Calu3 (cell line): Measurements from ENCODE around the gene DEFB123. TPM values are rescaled to one million over a fixed set of nuclear protein-coding genes. Genes with fewer than 3 reads are reported as not detected.

Experiments used
- BruUV-seq: library from RNA; stranded (reverse); fragments of 400-500 nt; replicated peaks from 2 replicates; lab custom pipeline; 2021; lab: Mats Ljungman, UMichigan
- CTCF ChIA-PET: fragments of 300-600 bp; sonication (Branson Sonifier 250); formaldehyde crosslinking; loops from one replicate; lab custom pipeline; 2022; ENCODE audit warnings: antibody characterized with exemption; lab: Charles Lee
- DNase-seq: peaks from one replicate; pipeline ENCODE4 v3.0.0; 2022
- H3K27ac Mint-ChIP-seq: one replicate; pipeline ENCODE4 v1.8.0; 2022; ENCODE audit warnings: mixed read lengths; ENCODE audit not compliant: unreplicated experiment
- H3K27me3 Mint-ChIP-seq: one replicate; pipeline ENCODE4 v1.8.0; 2022; ENCODE audit warnings: mixed read lengths; ENCODE audit not compliant: unreplicated experiment
- H3K36me3 Mint-ChIP-seq: one replicate; pipeline ENCODE4 v1.8.0; 2022; ENCODE audit warnings: mild to moderate bottlenecking, moderate library complexity, mixed read lengths; ENCODE audit not compliant: insufficient read depth, unreplicated experiment
- H3K4me1 Mint-ChIP-seq: one replicate; pipeline ENCODE4 v1.8.0; 2022; ENCODE audit warnings: mild to moderate bottlenecking, low read depth, mixed read lengths; ENCODE audit not compliant: unreplicated experiment
- H3K4me3 Mint-ChIP-seq: one replicate; pipeline ENCODE4 v1.8.0; 2022; ENCODE audit warnings: mild to moderate bottlenecking, low read depth, moderate library complexity, mixed read lengths; ENCODE audit not compliant: unreplicated experiment
- H3K9me3 Mint-ChIP-seq: one replicate; pipeline ENCODE4 v1.8.0; 2022; ENCODE audit warnings: low read depth, mixed read lengths; ENCODE audit not compliant: unreplicated experiment
- intact Hi-C: fragments of 100-400 bp; cut with micrococcal nuclease; formaldehyde crosslinking; loops from one replicate; pipeline ENCODE4 v1.10.0; 2022; ENCODE audit not compliant: unreplicated experiment
- total RNA-seq: library from RNA; stranded (reverse); gene quantifications from 2 replicates; pipeline ENCODE4 v1.2.3, GENCODE V29; 2022
- TF ChIP-seq, protein P1 (sequence below): fragments of 200-600 bp; IDR thresholded peaks from one replicate; pipeline ENCODE4 v1.8.0; 2022; ENCODE audit warnings: antibody characterized with exemption; ENCODE audit not compliant: unreplicated experiment

Gene DEFB123
- total RNA-seq, 1 experiment from 2014 or later, result not detected

DNA sequence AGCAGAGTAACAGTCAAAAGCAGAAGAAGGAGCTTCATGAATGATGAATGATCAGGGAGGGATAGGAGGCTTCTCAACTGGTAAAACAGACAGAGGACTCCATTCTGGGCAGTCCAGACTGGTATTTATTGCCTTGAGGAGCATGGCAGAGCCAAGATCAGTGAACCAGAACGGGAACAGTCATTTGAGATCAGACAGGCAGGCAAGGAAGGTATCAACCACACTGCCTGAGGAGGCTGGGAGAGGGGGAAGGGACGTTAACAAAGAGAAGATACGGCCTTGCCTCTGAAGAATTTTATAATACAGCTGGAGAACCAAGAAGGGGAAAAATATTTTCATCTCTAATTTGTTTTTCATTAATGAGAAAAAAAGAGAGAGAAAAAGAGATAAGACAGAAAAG, 34.3 kb upstream of the DEFB123 start, which contains the start of gene DEFB121:
Gene DEFB121 (minus strand): TSS at position 101 of the 400 bp plus-strand sequence. CDS start 63 bp downstream, at position 38.
- TF ChIP-seq, protein P1, sequence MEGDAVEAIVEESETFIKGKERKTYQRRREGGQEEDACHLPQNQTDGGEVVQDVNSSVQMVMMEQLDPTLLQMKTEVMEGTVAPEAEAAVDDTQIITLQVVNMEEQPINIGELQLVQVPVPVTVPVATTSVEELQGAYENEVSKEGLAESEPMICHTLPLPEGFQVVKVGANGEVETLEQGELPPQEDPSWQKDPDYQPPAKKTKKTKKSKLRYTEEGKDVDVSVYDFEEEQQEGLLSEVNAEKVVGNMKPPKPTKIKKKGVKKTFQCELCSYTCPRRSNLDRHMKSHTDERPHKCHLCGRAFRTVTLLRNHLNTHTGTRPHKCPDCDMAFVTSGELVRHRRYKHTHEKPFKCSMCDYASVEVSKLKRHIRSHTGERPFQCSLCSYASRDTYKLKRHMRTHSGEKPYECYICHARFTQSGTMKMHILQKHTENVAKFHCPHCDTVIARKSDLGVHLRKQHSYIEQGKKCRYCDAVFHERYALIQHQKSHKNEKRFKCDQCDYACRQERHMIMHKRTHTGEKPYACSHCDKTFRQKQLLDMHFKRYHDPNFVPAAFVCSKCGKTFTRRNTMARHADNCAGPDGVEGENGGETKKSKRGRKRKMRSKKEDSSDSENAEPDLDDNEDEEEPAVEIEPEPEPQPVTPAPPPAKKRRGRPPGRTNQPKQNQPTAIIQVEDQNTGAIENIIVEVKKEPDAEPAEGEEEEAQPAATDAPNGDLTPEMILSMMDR, result no peak
- H3K9me3 Mint-ChIP-seq, result no peaks in the 10 kb centered on the region
- intact Hi-C loops, result no loop called here
- DNase-seq, result no peak
- H3K36me3 Mint-ChIP-seq, result no peaks in the 10 kb centered on the region
- no peaks in the 10 kb centered on the region for H3K4me1 Mint-ChIP-seq
- H3K27me3 Mint-ChIP-seq, result peaks cover 15% of the 10 kb centered on the region
- no TSS peak for BruUV-seq
- H3K4me3 Mint-ChIP-seq, result no peak within 1 kb of the TSS
- H3K27ac Mint-ChIP-seq, result no peak within 1 kb of the TSS
- CTCF ChIA-PET, result interaction anchor here (0.6 kb wide), 1 partner anchor 41 kb away, joined by 3 read pairs; no protein-coding TSS in a partner anchor

DNA sequence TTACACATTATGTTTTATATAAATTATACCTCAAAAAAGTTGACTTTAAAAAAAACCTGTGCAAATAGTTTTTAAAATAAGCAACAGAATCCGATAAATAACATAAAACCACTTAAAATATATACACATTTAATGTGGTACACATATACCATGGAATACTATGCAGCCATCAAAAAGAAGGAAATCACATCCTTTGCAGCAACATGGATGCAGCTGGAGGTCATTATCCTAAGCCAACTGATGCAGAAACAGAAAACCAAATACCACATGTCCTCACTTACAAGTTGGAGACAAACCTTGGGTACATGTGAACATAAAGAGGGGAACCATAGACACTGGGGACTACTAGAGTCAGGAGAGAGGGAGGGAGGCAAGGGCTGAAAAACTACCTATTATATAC, 30.4 kb upstream of the DEFB123 start:
- H3K27me3 Mint-ChIP-seq, result peaks cover 54% of the 10 kb centered on the region
- intact Hi-C loops, result loop anchor here (5.0 kb wide), 1 partner anchor 37 kb away; no protein-coding TSS in a partner anchor

DNA sequence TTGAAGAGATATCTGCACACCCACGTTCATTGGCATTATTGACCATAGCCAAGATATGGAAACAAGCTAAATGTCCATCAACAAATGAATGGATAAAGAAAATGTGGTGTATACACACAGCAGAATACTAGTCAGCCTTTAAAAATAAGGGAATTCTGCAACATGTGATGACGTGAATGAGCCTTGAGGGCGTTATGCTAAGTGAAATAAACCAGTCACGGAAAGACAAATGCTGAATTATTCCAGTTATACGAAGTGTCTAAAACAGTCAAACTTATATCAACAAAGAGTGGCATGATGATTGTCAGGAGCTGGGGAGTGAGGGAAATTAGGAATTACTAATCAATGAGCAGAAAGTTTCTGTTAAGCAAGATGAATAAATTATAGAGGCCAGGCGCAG, 26.1 kb upstream of the DEFB123 start:
- H3K9me3 Mint-ChIP-seq, result no peaks in the 10 kb centered on the region
- TF ChIP-seq, protein P1, result no peak
- no peaks in the 10 kb centered on the region for H3K36me3 Mint-ChIP-seq
- CTCF ChIA-PET, result interaction anchor here (1.0 kb wide), 1 partner anchor 89 kb away, joined by 6 read pairs; no protein-coding TSS in a partner anchor
- no TSS peak for BruUV-seq
- H3K4me3 Mint-ChIP-seq, result no peak overlapping the region
- no peak overlapping the region for H3K27ac Mint-ChIP-seq
- H3K27me3 Mint-ChIP-seq, result peaks cover 66% of the 10 kb centered on the region
- no peaks in the 10 kb centered on the region for H3K4me1 Mint-ChIP-seq
- DNase-seq, result no peak
- intact Hi-C loops, result loop anchor here (5.0 kb wide), 1 partner anchor 33 kb away; no protein-coding TSS in a partner anchor

More for the DNA sequence above, 30.4 kb upstream of the DEFB123 start:
- Mint-ChIP-seq H3K4me3 (no peak overlapping the region), H3K27ac (no peak overlapping the region), H3K9me3 (no peaks in the 10 kb centered on the region), H3K36me3 (no peaks in the 10 kb centered on the region), H3K4me1 (no peaks in the 10 kb centered on the region)
- DNase-seq, result no peak
- no TSS peak for BruUV-seq
- TF ChIP-seq, protein P1, result no peak
- CTCF ChIA-PET, result no interaction called here

DNA sequence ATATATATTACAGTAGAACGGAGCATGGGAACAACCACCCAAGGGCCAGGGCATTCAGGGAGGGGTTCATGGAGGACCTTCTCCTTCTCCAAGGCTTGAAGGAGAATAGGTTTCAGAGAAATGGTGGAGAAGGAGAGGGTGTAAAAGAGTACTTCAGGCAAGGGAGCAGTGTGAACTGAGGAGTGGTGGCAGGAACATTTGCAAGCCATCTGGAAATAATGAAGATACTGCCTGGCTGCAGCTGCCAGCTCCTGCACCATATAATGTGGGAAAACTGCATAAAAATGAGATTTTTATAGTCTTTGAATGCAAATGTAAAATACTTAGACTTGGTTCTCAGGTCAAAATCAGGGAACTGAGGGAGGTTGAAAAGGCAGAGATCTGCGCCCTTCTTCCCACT, 24.8 kb upstream of the DEFB123 start:
- Mint-ChIP-seq H3K4me3 (no peak overlapping the region), H3K27ac (no peak overlapping the region), H3K27me3 (peaks cover 59% of the 10 kb centered on the region), H3K36me3 (no peaks in the 10 kb centered on the region), H3K4me1 (no peaks in the 10 kb centered on the region), H3K9me3 (no peaks in the 10 kb centered on the region)
- no peak for DNase-seq
- TF ChIP-seq, protein P1, result no peak
- no TSS peak for BruUV-seq
- CTCF ChIA-PET, result no interaction called here
- intact Hi-C loops, result no loop called here
